Stimulated activated CD4-positive, alpha-beta T cell treated with anti-CD3 and anti-CD28 coated beads, Interleukin-12 subunit alpha, Interleukin-12 subunit beta, amount 100 ng/mL, for 4 hours (primary cell): ENCODE results near the gene CLDN10.
"Not testable (repeated sequence)": the region's sequence is repeated elsewhere in the genome, so short reads cannot be mapped to it uniquely, and the experiment has no call there.

Experiments
- DNase-seq: peaks from one replicate; pipeline ENCODE4 v3.0.0-alpha.2; 2020

CLDN10 gene

GRCh38 chr13:95541911-95542474 is 10.5 kb upstream of the CLDN10 start:
- no peak for DNase-seq

GRCh38 chr13:95544293-95544692 is 8.2 kb upstream of the CLDN10 start:
- no peak for DNase-seq

- DNase-seq = no peak
Observed at GRCh38 chr13:95546919-95547318, 5.6 kb upstream of the CLDN10 start.

GRCh38 chr13:95547531-95548167 is 4.9 kb upstream of the CLDN10 start:
- no peak for DNase-seq

- no peak for DNase-seq
Observed at GRCh38 chr13:95552208-95552538, 347 bp upstream of the CLDN10 start.

GRCh38 chr13:95553581-95554385 is 1.3 kb downstream of the CLDN10 start:
- DNase-seq = no peak

- no peak for DNase-seq
Observed at GRCh38 chr13:95557013-95557412, 4.5 kb downstream of the CLDN10 start.

- no peak for DNase-seq
Observed at GRCh38 chr13:95559100-95559499, 6.6 kb downstream of the CLDN10 start.

GRCh38 chr13:95560387-95560786 is 7.9 kb downstream of the CLDN10 start:
- DNase-seq = no peak

- no peak for DNase-seq
Observed at GRCh38 chr13:95564091-95564490, 11.6 kb downstream of the CLDN10 start.

GRCh38 chr13:95564733-95565291 is 12.3 kb downstream of the CLDN10 start:
- DNase-seq = no peak

GRCh38 chr13:95565758-95566157 is 13.2 kb downstream of the CLDN10 start:
- DNase-seq = not testable (repeated sequence)

GRCh38 chr13:95568131-95568530 is 15.6 kb downstream of the CLDN10 start:
- no peak for DNase-seq

- DNase-seq = no peak
Observed at GRCh38 chr13:95570016-95570415, 17.5 kb downstream of the CLDN10 start.

- no peak for DNase-seq
Observed at GRCh38 chr13:95571941-95572340, 19.4 kb downstream of the CLDN10 start.

GRCh38 chr13:95573221-95573620 is 20.7 kb downstream of the CLDN10 start:
- no peak for DNase-seq

- DNase-seq = no peak
Observed at GRCh38 chr13:95579303-95579702, 26.8 kb downstream of the CLDN10 start.

GRCh38 chr13:95585867-95586266 is 33.3 kb downstream of the CLDN10 start:
- no peak for DNase-seq

GRCh38 chr13:95588134-95588533 is 35.6 kb downstream of the CLDN10 start:
- DNase-seq = no peak

- no peak for DNase-seq
Observed at GRCh38 chr13:95588721-95589120, 36.2 kb downstream of the CLDN10 start.

- DNase-seq = no peak
Observed at GRCh38 chr13:95593462-95593861, 40.9 kb downstream of the CLDN10 start.

GRCh38 chr13:95596701-95597100 is 44.2 kb downstream of the CLDN10 start:
- no peak for DNase-seq

- DNase-seq = no peak
Observed at GRCh38 chr13:95601216-95601615, 48.7 kb downstream of the CLDN10 start.

- no peak for DNase-seq
Observed at GRCh38 chr13:95601906-95602305, 49.4 kb downstream of the CLDN10 start.
